ENCODE data around the gene TUBB4A.

DNA sequence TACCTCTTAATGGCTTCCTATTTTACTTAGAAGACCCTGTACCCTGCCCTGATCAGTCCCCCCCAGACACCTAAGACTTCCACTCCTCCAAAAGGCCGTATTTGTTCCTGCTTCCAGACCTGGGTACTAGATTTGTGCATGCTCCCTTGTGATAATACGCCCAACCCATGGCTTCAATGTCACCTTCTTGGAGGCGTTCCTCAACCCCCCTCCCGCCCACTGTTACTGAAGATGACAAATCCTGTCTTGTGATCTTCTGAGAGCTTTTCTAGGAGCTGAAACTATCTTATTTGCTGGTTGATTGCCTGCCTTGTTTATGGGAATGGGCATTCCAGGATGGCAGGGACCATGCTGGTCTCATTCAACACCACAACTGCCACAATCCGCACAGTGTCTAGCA lies 51.9 kb downstream of the TUBB4A start:
- TF ChIP-seq, protein P1, sequence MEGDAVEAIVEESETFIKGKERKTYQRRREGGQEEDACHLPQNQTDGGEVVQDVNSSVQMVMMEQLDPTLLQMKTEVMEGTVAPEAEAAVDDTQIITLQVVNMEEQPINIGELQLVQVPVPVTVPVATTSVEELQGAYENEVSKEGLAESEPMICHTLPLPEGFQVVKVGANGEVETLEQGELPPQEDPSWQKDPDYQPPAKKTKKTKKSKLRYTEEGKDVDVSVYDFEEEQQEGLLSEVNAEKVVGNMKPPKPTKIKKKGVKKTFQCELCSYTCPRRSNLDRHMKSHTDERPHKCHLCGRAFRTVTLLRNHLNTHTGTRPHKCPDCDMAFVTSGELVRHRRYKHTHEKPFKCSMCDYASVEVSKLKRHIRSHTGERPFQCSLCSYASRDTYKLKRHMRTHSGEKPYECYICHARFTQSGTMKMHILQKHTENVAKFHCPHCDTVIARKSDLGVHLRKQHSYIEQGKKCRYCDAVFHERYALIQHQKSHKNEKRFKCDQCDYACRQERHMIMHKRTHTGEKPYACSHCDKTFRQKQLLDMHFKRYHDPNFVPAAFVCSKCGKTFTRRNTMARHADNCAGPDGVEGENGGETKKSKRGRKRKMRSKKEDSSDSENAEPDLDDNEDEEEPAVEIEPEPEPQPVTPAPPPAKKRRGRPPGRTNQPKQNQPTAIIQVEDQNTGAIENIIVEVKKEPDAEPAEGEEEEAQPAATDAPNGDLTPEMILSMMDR (IDR thresholded peaks at IDR 0.05): no peak
- TF ChIP-seq ZFX (IDR thresholded peaks at IDR 0.05; ENCODE audit: borderline replicate concordance): no peak
